Left renal cortex interstitium (tissue), 4 donors: Measurements from ENCODE around the gene KCNQ1. TPM values are rescaled to one million over a fixed set of nuclear protein-coding genes. Genes with fewer than 3 reads are reported as not detected.

Experiments used
- DNase-seq, 4 donors: peaks; one replicate each; pipeline ENCODE4 v3.0.0-alpha.2; 2013; ENCODE audit warnings: low read depth in 4 of 4, low spot score in 2 of 4, missing footprints in 1 of 4
- polyA plus RNA-seq, 4 donors: library from polyadenylated mRNA; unstranded; fragments of 120-200 nt; gene quantifications; one replicate each; pipeline ENCODE4 v1.2.1, GENCODE V29; 2013; ENCODE audit not compliant: insufficient read length in 4 of 4

Gene KCNQ1
- polyA plus RNA-seq, 4 donors, result 10.4 to 14.8 (median 13.1) TPM

DNA sequence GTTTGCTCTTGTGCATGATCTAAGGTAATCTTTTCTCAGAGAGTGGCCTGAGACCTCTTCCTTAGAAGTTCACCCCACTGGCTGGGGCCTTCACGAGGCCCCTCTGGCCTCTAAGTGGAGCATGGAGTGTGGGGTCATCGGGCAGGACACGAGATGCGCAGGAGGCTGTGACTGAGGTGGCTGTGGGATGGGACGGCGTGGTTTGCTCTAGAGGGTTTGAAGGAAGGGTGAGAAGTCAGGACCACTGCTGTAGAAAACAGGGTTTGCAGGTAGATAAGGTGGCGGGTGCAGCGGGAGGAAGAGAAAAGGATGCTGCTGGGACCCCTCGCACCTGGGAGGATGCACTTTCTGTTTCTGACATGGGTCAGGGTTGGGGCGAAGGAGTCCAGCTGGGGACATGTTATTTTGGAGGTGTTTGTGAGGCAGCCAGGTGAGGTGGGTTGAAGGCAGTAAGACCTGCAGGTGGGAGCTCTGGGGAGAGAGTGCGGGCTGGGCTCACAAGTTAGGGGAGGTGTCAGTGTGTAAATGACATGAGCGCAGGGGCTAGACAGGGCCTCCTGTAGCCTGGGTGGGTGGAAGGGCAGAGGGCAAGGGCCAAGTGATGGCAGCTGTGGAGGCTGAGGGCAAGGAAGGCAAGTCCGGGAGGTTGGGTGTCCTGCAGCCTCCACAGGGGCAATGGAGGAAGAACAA is 62.5 kb downstream of the KCNQ1 start:
- no peak for DNase-seq

DNA sequence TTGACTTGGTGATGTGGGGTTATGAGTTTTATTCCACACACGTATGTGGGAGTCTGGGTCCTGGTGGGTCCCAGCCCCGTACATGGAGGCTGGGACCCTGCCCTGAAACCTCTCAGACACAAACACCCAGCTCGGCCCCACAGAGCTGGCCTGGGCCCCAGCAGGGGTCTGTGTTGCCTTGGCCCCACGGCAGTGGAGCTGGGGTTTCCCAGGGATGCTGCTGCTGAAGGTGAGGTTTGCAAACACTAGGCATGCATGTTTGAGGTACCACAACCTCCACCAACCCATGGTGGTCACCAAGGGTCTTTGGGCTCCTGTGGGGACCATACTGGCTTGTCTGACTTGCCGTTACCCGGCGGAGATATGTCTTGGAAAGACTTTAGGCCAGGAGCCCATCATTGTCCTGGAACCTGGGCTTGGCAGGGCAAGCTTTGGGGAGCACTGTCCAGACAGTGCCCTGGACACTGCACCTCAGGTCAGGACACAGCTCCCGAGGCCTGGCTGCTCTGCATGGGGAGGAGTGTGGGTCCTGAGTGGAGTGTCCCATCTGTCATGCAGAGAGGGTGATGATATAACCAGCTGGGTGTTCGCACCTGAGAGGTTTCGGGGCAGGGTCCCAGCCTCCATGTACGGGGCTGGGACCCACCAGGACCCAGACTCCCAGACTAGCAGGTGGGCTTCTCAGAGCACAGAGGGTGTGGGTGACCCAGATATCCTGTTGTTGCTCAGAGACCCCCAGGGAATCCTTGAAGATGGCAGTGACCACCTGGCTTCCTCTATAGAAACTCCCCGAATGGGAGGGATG is 63.3 kb downstream of the KCNQ1 start:
- no peak for DNase-seq

DNA sequence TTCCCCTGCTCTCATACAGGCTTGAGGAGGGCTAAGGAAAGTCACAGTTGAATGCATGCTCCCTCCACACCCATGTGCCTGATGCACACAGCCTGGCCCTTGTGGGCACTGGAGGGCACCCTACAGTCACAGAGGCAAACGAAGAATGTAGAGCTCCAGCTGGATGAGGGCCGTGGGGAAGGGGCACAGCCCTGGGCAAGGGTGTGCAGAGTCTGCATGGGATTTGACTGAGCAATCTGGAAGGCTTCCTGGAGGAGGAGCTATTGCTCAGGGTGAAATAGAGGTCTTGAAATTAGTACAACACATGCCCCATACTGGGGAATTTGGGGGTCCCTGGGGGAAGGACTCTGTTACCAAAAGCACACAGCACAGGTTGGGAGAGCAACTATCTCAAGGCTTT is 64.0 kb downstream of the KCNQ1 start:
- DNase-seq, result no peak

DNA sequence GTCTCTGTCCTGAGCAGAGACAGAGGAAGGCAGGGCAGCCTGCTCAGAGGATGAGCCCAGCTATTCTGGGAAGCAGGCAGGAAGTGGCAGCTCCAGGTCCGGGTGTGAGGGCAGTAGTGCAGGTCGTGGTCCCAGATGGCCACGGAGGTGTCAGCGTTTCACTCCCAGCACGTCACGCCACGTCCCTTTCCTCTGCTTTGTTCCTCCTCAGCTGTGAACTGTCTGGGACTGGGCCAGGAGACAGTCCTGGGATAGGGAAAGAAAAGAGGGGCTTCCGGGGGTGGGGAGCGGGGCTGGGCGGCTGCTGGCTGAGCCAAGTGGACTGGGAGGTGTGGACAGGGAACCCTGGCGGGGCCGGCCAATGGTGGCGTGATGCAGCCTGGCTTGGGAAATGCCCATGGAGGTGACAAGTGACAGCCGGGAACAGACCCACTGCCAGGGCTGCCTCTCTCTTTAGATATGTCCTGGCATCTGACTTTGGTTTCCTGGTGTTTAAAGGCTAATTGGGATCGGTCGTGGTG is 64.7 kb downstream of the KCNQ1 start:
- no peak for DNase-seq

DNA sequence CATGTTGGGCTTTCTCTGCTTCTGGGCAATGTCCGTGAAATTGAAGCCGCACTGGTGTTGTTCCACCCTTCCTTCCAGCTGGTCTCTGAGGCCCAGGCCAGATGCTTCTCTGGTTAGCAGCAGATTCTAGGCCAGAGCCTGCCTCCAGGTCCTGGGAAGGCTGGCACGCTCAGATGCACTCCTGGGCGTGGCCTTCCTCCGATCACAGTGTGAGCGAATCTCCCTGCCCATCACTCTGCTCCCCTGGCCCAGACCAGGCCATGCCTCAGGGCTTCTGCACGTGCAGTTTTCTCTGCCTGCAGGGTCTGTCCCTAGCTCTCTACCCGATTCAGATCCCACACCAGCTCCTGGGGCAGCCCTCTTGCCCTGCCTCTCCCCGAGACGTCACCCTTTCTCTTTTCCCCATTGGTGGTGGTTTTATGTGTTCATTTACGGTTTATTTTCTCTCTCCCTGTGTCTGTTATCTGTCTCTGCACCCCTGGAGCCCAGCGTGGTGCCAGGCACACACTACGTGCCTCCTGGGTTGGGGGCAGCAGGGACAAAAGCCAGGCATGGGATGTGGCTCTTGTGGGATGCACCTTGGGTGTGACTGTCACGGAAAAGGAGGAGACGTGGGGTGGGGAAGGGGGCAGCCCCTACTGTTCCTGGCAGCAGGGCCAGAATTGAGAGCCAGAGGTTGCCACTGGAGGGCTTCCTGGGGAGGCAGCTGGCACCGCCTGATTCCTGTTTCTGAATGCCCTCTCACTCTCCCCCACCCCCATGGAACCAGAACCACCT is 66.0 kb downstream of the KCNQ1 start:
- no peak for DNase-seq

DNA sequence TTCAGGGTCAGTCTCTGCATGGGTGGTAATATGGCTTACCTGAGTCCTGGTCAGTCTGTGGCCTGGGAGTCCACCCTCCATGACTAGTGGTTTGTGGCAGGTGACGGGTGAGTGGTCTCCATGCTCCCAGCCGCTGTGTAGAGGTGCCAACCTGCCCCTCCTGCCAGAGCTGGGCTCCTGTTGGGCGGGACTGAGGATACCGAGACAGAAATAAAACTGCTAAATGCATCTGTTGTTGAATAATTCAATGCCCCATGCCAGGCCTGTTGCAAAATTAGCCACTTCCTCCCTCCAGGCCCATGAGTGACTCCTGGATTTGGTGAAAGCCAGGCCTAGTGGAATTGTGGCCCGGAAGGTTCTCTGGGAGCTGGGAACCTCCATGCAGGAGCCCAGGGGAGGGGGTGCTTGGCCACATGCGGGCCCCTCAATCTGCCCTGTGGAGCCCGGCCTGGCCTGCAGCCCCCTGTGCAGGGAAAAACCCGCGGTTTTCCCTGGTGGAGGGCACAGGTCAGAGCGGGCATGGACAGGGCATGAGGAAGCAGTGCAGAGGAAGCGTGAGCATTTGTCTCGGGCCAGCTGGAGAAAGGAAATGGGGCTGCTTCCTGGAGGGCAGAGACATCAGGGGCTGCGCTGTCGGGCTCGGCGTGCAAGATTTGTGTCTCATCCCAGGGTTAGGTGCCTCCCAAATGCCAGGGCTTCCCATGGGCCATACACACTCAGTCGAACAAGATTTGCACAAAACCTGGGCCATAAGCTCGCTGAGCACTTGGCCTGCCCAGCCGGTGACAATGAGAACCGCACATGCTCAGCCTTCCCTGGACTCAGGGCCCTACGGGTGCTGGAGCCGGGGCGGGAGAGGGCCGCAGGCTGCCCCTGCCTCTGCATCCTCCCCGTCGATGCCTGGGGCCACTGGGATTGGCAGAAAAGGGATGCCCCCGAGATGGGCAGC is 66.9 kb downstream of the KCNQ1 start:
- DNase-seq, result no peak

DNA sequence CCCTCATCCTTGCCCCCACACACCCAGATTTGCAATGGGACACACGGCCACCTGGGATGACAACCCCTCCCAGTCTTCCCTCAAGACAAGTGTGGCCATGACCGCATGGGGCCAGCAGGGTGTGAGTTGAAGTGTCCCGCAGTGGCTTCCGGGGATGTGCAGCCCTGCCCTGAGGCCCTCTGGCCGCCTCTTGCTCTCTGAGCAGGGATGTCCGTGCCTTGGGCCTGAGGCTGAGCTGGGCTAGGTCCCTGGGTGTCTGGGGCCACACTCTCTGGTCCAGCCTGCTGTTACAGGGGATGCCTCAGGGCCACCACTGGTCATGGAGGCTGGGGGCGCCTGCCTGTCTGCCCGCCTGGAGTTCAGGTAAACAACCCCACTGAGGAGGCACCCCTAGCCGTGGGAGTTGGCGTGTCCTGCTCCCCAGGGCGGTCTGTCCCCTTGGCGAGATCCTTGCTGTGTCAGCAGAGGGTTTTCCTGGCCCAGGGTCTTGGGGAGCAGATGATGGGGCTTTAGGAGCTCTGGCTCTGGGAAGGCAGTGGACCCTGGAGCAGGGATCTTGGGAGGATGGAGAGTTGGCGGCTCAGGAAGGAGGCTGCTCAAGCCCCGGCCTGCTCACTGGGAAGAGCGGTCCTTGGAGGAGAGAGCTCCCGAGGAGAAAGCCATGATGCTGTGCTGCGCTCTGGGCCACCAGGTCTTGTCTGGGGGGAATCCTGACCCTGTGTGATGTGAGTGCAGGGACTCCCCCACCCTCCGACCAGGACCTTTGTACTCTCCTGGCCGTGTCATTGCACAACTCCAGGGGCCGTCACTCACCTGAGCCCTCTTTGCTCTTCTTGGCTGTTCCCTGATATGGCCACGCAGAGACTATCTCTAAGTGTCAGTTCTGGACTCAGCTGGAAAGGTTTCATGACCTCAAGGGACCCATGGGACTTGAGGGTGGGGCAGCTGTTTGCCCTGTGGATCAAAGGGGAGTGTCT is 67.9 kb downstream of the KCNQ1 start:
- DNase-seq, result no peak

DNA sequence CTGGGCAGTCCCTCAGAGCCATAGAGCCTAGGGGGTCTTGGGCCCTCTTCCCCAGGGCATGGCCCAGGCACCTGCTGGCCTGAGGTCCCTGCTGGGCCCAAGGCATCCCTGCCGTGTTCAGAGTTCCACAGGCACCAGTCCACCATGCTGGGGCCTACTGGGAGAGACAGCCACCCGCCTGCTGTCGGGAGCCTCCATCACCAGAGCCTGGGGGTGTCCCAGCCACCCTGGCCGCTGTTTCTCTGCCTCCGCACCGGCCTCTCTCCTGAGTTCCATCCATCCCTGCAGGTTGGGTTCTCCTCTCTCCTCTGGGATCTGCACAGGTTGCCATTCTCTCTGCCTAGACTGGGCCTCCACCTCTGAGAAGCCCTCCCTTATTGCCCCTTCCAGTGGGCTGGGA is 68.6 kb downstream of the KCNQ1 start:
- DNase-seq, result no peak

DNA sequence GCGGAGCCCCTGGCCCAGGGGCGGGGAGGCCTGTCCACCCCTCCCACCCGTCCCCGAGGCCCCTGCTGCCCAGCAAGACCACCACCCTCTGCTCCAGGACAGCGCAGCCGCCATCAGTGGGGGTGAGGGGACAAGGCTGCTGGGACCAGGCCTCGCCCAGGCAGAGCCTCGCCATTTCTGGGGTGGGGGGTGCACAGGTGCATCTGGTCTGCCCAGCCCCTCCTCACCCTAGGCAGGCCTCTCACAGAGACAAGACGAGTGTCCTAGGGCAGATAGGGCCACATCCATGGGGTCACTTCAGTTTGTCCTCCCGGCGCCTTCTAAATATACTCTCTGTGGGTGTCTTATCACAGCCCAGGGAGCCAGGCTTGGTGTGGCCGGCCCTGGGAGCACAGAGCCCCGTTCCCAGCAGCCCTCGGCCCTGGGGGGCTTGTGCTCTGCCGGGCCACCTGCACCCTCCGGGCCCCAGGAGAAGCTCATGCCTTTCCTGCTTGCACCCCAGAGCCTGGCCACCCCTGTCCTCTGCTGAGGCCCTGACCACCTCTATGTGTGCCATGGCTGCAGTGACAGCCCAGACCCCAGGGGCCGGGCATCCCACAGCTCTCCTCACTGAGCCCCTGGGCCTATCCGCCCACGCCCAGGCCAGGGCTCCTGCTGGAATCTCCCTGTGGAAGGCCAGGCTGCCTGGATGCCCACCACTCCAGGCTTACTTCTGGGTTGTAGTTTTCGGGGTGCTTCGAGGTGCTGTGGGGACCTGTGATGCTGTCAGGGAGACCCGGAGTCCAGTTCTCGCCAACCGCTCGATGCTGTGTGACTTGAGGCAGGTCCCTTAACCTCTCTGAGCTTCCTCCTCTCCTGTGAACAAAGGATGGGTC is 70.8 kb downstream of the KCNQ1 start:
- no peak for DNase-seq

DNA sequence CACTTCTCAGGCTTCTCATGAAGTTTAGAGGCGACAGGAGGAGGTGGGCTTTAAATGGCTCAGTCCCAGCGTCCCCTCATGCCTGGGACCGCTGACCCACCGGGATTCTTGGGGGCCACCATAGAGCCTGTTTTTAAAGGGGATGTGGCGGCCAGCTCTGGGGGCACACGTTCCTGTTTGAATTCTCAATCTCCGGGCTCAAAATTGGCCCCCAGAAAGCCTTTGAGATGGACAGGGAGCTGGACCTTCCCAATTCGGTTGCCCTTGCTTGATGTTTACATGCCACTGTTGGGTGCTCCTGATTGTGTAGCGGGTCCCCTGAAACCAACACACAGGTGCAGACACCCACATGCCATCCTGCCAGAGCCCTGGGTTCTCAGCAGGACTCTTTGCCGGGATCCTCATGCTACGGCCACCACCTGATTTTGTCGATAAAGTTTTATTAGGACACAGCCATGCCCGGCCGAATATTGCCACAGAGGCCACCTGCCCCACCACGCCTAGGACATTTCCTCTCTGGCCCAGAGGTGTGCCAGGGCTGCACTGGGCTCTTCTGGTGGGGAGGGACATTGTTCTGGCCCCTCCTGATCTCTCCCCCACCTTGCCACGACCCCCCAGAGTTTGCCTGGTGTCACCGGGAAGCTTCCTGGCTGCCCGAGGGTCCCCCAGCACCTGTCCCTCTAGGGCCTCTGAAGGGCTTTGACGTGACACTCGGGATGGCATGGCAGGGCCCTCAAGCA is 71.6 kb downstream of the KCNQ1 start:
- no peak for DNase-seq

DNA sequence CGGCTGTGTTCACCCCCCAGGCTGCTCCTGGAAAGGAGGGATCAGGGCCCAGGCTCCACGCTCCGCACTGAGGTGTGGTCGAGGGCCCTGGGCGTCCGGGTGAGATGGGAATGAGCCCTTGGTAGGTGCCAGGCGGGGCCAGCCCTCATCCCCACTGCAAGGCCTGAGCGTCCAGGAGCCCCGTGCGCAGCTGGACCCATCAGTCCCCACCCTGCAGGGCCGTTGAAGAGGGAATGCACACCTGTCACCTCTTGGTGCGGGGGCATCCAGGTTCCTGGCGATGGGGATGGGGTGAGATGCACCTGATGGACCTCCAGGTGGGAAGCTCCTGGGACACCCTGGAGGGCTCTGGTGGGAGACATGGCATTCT is 72.2 kb downstream of the KCNQ1 start:
- DNase-seq, result no peak

DNA sequence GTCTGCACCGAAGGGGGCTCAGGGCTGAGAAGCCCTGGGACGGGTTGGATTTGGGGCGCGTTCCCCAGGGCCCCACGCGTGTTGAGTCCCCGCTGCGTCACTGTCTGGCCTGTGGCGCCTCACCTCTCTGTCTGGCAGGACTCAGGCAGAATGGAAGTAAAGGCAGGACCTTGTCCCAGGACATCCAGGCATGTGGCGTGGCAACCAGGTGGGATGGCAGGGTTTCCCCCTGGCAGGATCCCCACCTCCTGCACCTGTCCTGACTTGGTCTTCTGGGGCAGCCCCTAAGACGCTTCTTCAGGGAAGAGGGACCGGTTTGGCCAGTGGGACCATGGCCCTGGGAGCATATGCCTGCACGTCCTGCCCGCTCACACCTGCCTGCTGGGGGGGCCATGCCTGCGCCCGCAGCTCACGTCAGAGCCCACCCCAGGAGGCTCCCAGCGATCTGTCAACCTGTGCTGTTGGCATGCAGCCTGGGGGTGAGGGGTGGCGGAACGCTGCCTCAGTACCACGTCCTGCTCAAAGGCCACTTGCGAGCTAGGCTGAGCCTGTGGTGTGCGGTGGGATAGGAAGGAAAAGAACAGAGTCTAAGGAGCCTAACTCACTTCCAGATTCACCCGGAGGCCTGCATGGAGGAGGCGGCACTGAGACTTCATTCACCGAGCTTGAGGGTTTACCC is 72.7 kb downstream of the KCNQ1 start:
- no peak for DNase-seq

DNA sequence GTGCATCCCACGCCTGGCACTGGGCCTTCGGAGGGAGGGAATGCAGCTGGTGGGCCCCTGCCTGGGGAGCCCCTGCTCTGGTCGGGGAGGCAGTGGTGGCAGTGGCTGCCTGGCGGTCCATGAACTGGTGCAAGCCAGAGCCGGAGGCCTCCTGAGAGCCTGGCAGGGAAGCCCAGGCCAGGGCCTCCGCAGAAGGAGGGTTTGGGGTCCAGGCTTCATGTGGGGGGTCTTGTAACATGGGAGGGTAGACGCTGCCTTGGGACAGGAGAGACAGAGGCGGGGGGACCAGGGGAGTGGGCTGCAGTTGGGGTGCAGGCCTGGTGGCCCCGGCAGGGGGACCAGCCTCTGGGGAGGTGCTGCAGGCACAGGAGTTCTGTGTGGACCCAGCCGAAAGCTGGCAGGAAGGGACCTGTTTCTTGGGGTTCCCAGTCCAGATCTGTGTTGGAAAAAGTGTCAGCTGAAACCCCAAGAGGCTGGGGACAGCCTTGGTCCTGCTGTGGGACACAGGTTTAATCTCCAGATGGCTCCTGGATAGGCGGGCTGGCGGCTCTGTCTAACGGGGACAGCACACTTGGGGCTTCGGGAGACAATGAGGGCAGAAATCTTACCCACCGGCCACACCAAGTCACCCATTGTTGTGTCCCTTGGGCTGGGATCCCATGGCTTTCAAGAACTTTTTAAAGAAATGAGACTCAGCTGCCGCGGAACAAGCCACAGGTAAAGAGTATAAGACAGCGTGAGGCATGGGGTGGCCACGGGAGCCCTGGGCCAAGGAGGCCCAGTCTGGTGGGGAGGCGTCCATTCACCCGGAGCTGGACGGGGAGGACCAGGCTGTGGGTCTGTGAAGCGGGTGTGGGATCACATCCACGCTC is 73.5 kb downstream of the KCNQ1 start:
- no peak for DNase-seq

DNA sequence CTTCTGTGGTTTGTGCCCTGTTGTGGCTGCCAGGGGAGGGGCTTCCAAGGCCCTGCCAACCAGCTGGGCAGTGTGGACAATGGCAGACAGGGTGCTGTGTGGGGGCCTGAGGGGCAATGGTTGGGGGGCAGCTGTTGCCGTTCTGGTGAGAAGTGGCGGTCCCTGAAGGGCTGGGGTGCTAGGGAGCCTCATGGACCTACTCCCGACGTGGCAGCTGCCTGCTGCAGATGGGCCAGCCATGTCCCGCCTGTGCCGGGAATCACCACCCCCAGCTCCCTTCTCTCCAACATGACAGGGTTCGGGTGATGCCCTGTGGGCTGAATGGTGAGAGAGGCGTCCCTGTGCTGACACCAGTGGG is 74.2 kb downstream of the KCNQ1 start:
- no peak for DNase-seq

DNA sequence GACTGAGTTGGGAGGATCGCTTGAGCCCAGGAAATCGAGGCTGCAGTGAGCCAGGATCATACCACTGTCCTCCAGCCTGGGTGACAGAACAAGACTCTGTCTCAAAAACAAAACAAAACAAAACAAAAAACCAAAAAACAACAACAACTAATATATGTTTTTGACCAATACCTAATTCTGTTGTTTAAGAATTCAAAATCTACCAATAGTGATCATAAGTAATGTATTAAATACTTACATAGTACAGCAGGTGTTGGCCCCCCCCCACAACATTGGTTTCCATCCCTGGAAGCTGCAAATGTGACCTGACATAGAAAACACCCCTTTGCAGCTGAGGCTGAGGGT is 74.7 kb downstream of the KCNQ1 start:
- DNase-seq, result no peak
